PC-3 (cell line): ENCODE data around the gene THSD7A. TPM values are rescaled to one million over a fixed set of nuclear protein-coding genes. Genes with fewer than 3 reads are reported as not detected.
A peak's percentile ranks its signal among the peaks of the same experiment; 100 is the strongest.

Source experiments
- ATAC-seq: fragments of 200-7000 bp; cut with Tn5 transposase; 2 replicates; pipeline ENCODE4 v1.9.1; 2020; ENCODE audit warnings: mild to moderate bottlenecking, moderate library complexity
- BruUV-seq: library from RNA; stranded (reverse); fragments of 400-500 nt; replicated peaks from 2 replicates; lab custom pipeline; 2021; lab: Mats Ljungman, UMichigan
- CTCF ChIA-PET: fragments of 300-600 bp; sonication (Branson Sonifier 250); formaldehyde crosslinking; loops from one replicate; lab custom pipeline; 2022; ENCODE audit warnings: antibody characterized with exemption; lab: Charles Lee
- POLR2A ChIA-PET: fragments of 300-600 bp; sonication (Branson Sonifier 250); formaldehyde crosslinking; loops from one replicate; lab custom pipeline; 2022; ENCODE audit warnings: antibody characterized with exemption; ENCODE audit not compliant: unreplicated experiment; lab: Charles Lee
- DNase-seq: peaks from one replicate; pipeline ENCODE4 v3.0.0-alpha.2; 2015
- H2AFZ ChIP-seq: fragments of 300-600 bp; sonication (generic); 2 replicates; pipeline ENCODE4 v1.6.0; 2016; ENCODE audit warnings: antibody characterized with exemption, low read length
- H3F3A ChIP-seq: fragments of 300-600 bp; sonication (generic); one replicate; pipeline ENCODE4 v1.6.0; 2017; ENCODE audit warnings: antibody characterized with exemption, low read length, control low read depth, mild to moderate bottlenecking; ENCODE audit not compliant: unreplicated experiment
- H3K27ac ChIP-seq: fragments of 300-600 bp; sonication (generic); 2 replicates; pipeline ENCODE4 v1.5.1; 2016; ENCODE audit warnings: mild to moderate bottlenecking, low read length
- H3K27me3 ChIP-seq: fragments of 300-600 bp; sonication (generic); 2 replicates; pipeline ENCODE4 v1.6.1; 2016; ENCODE audit warnings: low read length, mixed read lengths
- H3K36me3 ChIP-seq: fragments of 300-600 bp; sonication (generic); 2 replicates; pipeline ENCODE4 v1.6.1; 2016; ENCODE audit warnings: low read depth, mixed run types, low read length, mixed read lengths
- H3K4me1 ChIP-seq: fragments of 300-600 bp; sonication (generic); 2 replicates; pipeline ENCODE4 v1.5.1; 2016; ENCODE audit warnings: low read length; ENCODE audit not compliant: insufficient read depth
- H3K4me2 ChIP-seq: fragments of 300-600 bp; sonication (generic); 2 replicates; pipeline ENCODE4 v1.6.0; 2016; ENCODE audit warnings: low read length
- H3K4me3 ChIP-seq: fragments of 300-600 bp; sonication (generic); 2 replicates; pipeline ENCODE4 v1.5.1; 2016; ENCODE audit warnings: mild to moderate bottlenecking, low read length, mixed read lengths
- H3K79me2 ChIP-seq: fragments of 300-600 bp; sonication (generic); 2 replicates; pipeline ENCODE4 v1.6.1; 2017; ENCODE audit warnings: low read length, mixed read lengths
- H3K9ac ChIP-seq: fragments of 300-600 bp; sonication (generic); 2 replicates; pipeline ENCODE4 v1.6.0; 2016; ENCODE audit warnings: mild to moderate bottlenecking, low read length
- H3K9me2 ChIP-seq: fragments of 300-600 bp; sonication (generic); replicated peaks from 2 replicates; pipeline ENCODE4 v1.6.1; 2016; ENCODE audit warnings: mixed run types, low read length, mixed read lengths
- H3K9me3 ChIP-seq: fragments of 300-600 bp; sonication (generic); 2 replicates; pipeline ENCODE4 v1.6.1; 2016; ENCODE audit warnings: low read length, mixed read lengths
- H4K20me1 ChIP-seq: fragments of 300-600 bp; sonication (generic); 2 replicates; pipeline ENCODE4 v1.6.1; 2016; ENCODE audit warnings: low read length, mixed read lengths
- EZH2 ChIP-seq: fragments of 300-600 bp; sonication (generic); IDR thresholded peaks from one replicate; pipeline ENCODE4 v1.6.1; 2017; ENCODE audit warnings: antibody characterized with exemption, mild to moderate bottlenecking, low read length; ENCODE audit not compliant: unreplicated experiment
- EZH2phosphoT487 ChIP-seq: fragments of 300-600 bp; sonication (generic); IDR thresholded peaks from 2 replicates; pipeline ENCODE4 v1.6.1; 2018; ENCODE audit warnings: mild to moderate bottlenecking, antibody characterized with exemption, low read length, borderline replicate concordance
- intact Hi-C: fragments of 100-400 bp; cut with micrococcal nuclease; formaldehyde crosslinking; loops from 2 replicates; pipeline ENCODE4 v1.9.0; 2023
- total RNA-seq: library from RNA; depleted of rRNA; stranded (reverse); fragments of >200 nt; gene quantifications from 2 replicates; pipeline ENCODE4 v1.2.3, GENCODE V29; 2014
- TF ChIP-seq, protein P1 (sequence below): fragments of 300-600 bp; sonication (generic); conservative IDR thresholded peaks from 2 replicates; pipeline ENCODE4 v1.5.1; 2017; ENCODE audit warnings: antibody characterized with exemption, low read depth, mild to moderate bottlenecking, low read length

THSD7A gene
- total RNA-seq, 1 experiment from 2014 or later = 0.04 TPM

DNA sequence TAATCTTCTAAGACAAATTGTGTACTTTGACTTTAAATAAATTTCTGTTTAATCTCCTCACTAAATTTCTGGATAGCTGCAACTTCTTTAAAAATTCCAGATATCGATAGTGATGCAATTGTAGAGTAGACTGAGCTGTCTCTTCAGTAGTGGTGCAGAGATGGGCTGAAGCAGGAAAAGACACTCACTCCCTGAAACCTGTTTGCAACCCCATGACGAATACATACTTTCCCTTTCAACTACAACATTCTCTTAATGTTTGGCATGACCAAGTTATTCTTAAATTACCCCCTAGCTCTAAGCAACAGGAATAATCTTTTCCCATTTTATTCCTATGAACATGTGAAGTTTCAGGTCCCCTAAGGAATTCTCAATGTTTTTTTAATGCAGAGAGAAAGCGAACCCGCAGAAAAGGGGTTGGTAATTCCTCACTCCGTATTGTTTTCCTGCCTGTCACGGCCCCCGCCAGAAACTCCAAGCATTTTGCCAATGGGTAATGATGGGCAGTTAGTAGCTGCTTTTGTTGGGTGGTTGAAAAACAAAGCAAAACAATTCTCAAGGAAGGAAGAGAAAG, 1.3 kb downstream of the THSD7A start:
- no peaks in the 10 kb centered on the region for H4K20me1 ChIP-seq
- no peak overlapping the region for H3K27ac ChIP-seq
- H3K4me3 ChIP-seq = no peak overlapping the region
- no peaks in the 10 kb centered on the region for H3F3A ChIP-seq
- H3K4me2 ChIP-seq = peak overlapping the region; percentile 93; the same call in 1 of the 2 replicates
- DNase-seq = no peak
- H2AFZ ChIP-seq = no peak overlapping the region
- TF ChIP-seq, protein P1, sequence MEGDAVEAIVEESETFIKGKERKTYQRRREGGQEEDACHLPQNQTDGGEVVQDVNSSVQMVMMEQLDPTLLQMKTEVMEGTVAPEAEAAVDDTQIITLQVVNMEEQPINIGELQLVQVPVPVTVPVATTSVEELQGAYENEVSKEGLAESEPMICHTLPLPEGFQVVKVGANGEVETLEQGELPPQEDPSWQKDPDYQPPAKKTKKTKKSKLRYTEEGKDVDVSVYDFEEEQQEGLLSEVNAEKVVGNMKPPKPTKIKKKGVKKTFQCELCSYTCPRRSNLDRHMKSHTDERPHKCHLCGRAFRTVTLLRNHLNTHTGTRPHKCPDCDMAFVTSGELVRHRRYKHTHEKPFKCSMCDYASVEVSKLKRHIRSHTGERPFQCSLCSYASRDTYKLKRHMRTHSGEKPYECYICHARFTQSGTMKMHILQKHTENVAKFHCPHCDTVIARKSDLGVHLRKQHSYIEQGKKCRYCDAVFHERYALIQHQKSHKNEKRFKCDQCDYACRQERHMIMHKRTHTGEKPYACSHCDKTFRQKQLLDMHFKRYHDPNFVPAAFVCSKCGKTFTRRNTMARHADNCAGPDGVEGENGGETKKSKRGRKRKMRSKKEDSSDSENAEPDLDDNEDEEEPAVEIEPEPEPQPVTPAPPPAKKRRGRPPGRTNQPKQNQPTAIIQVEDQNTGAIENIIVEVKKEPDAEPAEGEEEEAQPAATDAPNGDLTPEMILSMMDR = no peak
- TF ChIP-seq EZH2 = no peak
- no peak for TF ChIP-seq EZH2phosphoT487
- ChIA-PET CTCF (interaction anchor here (0.5 to 1.3 kb wide), 3 partner anchors 403 to 659 kb away, joined by 3 to 6 read pairs (median 4); no protein-coding TSS in a partner anchor), POLR2A (no interaction called here)
- H3K4me1 ChIP-seq = no peaks in the 10 kb centered on the region
- intact Hi-C loops = loop anchor here (2.0 to 10.0 kb wide), 5 partner anchors 83 to 458 kb away; no protein-coding TSS in a partner anchor
- H3K36me3 ChIP-seq = no peaks in the 10 kb centered on the region
- H3K9me2 ChIP-seq = no peaks in the 10 kb centered on the region
- H3K9me3 ChIP-seq = no peaks in the 10 kb centered on the region
- H3K9ac ChIP-seq = no peak overlapping the region
- H3K27me3 ChIP-seq = no peaks in the 10 kb centered on the region
- H3K79me2 ChIP-seq = no peaks in the 10 kb centered on the region
- ATAC-seq = no peak
- BruUV-seq = no TSS peak

DNA sequence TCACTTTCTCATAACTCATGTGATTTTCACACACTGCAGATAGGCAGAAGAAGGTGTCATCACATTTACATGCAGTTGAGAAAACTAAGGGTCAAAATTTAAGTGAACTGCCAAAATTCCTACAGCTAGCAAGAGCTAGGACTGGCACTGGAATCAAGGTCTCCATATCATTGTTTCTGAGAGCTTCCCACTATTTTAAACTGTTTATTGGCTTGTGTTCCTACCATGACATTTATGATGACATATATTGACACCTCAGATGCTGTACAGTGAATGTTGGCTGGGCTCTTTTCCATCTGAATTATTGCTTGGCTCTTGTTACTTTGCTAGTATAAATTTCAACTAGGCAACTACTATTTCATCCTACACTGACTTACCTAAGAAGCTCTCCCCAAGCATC, 2.0 kb downstream of the THSD7A start:
- H3K27me3 ChIP-seq = no peaks in the 10 kb centered on the region
- H3F3A ChIP-seq = no peaks in the 10 kb centered on the region
- ATAC-seq (no peak), DNase-seq (no peak)
- ChIA-PET CTCF (interaction anchor here (0.5 kb wide), 1 partner anchor 492 kb away, joined by 6 read pairs; no protein-coding TSS in a partner anchor), POLR2A (no interaction called here)
- intact Hi-C loops = loop anchor here (2.0 to 10.0 kb wide), 5 partner anchors 83 to 458 kb away; no protein-coding TSS in a partner anchor
- H3K4me3 ChIP-seq = no peak overlapping the region
- H2AFZ ChIP-seq = no peak overlapping the region
- no peak overlapping the region for H3K9ac ChIP-seq
- no peaks in the 10 kb centered on the region for H4K20me1 ChIP-seq
- BruUV-seq = no TSS peak
- no peaks in the 10 kb centered on the region for H3K9me3 ChIP-seq
- no peak overlapping the region for H3K4me2 ChIP-seq
- no peaks in the 10 kb centered on the region for H3K9me2 ChIP-seq
- no peaks in the 10 kb centered on the region for H3K79me2 ChIP-seq
- no peaks in the 10 kb centered on the region for H3K36me3 ChIP-seq
- TF ChIP-seq EZH2 (no peak), EZH2phosphoT487 (no peak)
- TF ChIP-seq, protein P1 = no peak
- H3K27ac ChIP-seq = no peak overlapping the region
- H3K4me1 ChIP-seq = no peaks in the 10 kb centered on the region

DNA sequence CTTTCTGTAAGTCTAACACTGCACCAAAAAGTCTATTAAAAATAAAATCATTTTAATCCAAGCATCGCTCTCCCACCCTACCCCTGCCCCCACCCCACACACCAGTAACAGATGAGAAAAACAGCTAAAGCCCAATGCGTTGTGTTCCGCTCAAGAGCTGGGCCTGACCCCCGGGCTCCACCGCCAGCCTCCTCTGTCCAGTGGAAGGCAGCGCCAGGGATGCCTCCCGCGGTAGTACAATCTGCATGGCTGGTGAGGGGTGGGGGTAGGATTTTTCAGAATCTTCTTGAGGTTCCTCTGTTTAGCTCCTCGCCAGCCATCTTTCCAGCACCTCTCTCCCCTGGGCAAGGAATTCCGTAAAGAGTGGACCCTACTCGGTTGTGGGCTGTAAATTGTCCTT, 12.1 kb downstream of the THSD7A start:
- no peak overlapping the region for H3K4me3 ChIP-seq
- TF ChIP-seq, protein P1 = no peak
- no peak for TF ChIP-seq EZH2phosphoT487
- TF ChIP-seq EZH2 = no peak
- CTCF ChIA-PET = no interaction called here
- H3K36me3 ChIP-seq = no peaks in the 10 kb centered on the region
- BruUV-seq = no TSS peak
- no peak overlapping the region for H3K4me2 ChIP-seq
- intact Hi-C loops = no loop called here
- no peak for ATAC-seq
- H3K4me1 ChIP-seq = no peaks in the 10 kb centered on the region
- no peak overlapping the region for H2AFZ ChIP-seq
- POLR2A ChIA-PET = no interaction called here
- H4K20me1 ChIP-seq = no peaks in the 10 kb centered on the region
- no peaks in the 10 kb centered on the region for H3K79me2 ChIP-seq
- H3K9me2 ChIP-seq = no peaks in the 10 kb centered on the region
- H3K27me3 ChIP-seq = no peaks in the 10 kb centered on the region
- no peak for DNase-seq
- H3F3A ChIP-seq = no peaks in the 10 kb centered on the region
- H3K27ac ChIP-seq = no peak overlapping the region
- H3K9ac ChIP-seq = no peak overlapping the region
- no peaks in the 10 kb centered on the region for H3K9me3 ChIP-seq
